ENCODE data around the gene ANKRD12.
"Not testable (repeated sequence)": the region's sequence is repeated elsewhere in the genome, so short reads cannot be mapped to it uniquely, and the experiment has no call there.

ANKRD12 gene

GRCh38 chr18:9147440-9148202 is 11.0 kb downstream of the ANKRD12 start:
- DNase-seq, result no peak

GRCh38 chr18:9148203-9148552 is 11.6 kb downstream of the ANKRD12 start:
- no peak for DNase-seq

GRCh38 chr18:9150121-9150520 is 13.5 kb downstream of the ANKRD12 start:
- no peak for DNase-seq

- no peak for DNase-seq
Observed at GRCh38 chr18:9153256-9153655, 16.7 kb downstream of the ANKRD12 start.

- DNase-seq, result no peak
Observed at GRCh38 chr18:9156604-9157249, 20.1 kb downstream of the ANKRD12 start.

- no peak for DNase-seq
Observed at GRCh38 chr18:9157806-9158205, 21.2 kb downstream of the ANKRD12 start.

GRCh38 chr18:9160014-9160413 is 23.4 kb downstream of the ANKRD12 start:
- no peak for DNase-seq

GRCh38 chr18:9162663-9163062 is 26.1 kb downstream of the ANKRD12 start:
- not testable (repeated sequence) for DNase-seq

GRCh38 chr18:9164149-9164548 is 27.6 kb downstream of the ANKRD12 start:
- not testable (repeated sequence) for DNase-seq

- not testable (repeated sequence) for DNase-seq
Observed at GRCh38 chr18:9165883-9166282, 29.3 kb downstream of the ANKRD12 start.

- not testable (repeated sequence) for DNase-seq
Observed at GRCh38 chr18:9169515-9169914, 32.9 kb downstream of the ANKRD12 start.

GRCh38 chr18:9171919-9172318 is 35.3 kb downstream of the ANKRD12 start:
- DNase-seq, result not testable (repeated sequence)

GRCh38 chr18:9172506-9173127 is 36.0 kb downstream of the ANKRD12 start:
- no peak for DNase-seq

GRCh38 chr18:9173770-9174233 is 37.2 kb downstream of the ANKRD12 start:
- DNase-seq, result no peak

GRCh38 chr18:9174302-9174701 is 37.7 kb downstream of the ANKRD12 start:
- DNase-seq, result no peak

GRCh38 chr18:9175115-9175514 is 38.5 kb downstream of the ANKRD12 start:
- DNase-seq, result no peak

GRCh38 chr18:9177031-9177430 is 40.5 kb downstream of the ANKRD12 start:
- no peak for DNase-seq

- DNase-seq, result no peak
Observed at GRCh38 chr18:9177466-9177865, 40.9 kb downstream of the ANKRD12 start.

GRCh38 chr18:9178557-9178956 is 42.0 kb downstream of the ANKRD12 start:
- DNase-seq, result no peak

- no peak for DNase-seq
Observed at GRCh38 chr18:9181275-9181674, 44.7 kb downstream of the ANKRD12 start.

GRCh38 chr18:9182852-9183399 is 46.3 kb downstream of the ANKRD12 start:
- no peak for DNase-seq

- no peak for DNase-seq
Observed at GRCh38 chr18:9184998-9185613, 48.5 kb downstream of the ANKRD12 start.
